ENCODE results near the gene CHST10.
"Not testable (repeated sequence)": the region's sequence is repeated elsewhere in the genome, so short reads cannot be mapped to it uniquely, and the experiment has no call there.

Gene CHST10

DNA sequence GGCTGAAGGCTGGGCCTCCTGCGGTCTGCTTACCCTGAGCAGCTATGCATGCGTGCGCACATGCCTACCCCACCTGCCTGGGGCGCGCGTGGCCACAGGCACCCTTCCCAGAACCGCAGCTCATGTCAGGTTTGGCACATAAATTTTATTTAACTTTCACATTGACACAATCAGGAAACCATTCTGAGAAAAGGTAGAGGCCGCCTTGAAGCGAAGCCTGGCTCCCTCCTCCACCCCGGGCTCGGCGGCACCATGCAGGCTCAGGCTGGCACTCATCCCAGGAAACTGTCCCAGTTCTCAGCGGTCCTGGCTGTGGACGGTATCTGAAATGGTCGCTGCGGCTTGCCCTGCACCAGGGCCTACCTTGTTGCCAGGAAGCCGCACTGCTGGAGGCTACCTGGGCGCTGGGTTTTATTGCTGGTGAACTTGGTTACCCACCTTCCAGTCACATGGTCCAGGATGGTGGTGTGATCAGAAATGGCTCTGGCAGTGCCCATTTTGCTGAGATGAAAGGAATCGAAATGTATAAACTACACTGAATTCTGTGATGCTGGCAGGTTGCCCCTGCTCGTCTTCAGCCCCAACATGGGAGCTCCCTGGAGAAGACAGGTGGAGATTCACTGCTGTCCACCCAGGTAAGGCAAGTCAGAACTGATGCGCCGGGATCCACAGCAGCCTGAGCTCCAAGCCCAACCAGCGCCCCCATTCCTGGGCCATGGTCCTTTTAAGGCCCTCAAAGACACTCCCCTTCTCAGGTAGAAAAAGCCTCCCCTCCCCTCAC, 25.5 kb downstream of the CHST10 start:
- DNase-seq: no peak

DNA sequence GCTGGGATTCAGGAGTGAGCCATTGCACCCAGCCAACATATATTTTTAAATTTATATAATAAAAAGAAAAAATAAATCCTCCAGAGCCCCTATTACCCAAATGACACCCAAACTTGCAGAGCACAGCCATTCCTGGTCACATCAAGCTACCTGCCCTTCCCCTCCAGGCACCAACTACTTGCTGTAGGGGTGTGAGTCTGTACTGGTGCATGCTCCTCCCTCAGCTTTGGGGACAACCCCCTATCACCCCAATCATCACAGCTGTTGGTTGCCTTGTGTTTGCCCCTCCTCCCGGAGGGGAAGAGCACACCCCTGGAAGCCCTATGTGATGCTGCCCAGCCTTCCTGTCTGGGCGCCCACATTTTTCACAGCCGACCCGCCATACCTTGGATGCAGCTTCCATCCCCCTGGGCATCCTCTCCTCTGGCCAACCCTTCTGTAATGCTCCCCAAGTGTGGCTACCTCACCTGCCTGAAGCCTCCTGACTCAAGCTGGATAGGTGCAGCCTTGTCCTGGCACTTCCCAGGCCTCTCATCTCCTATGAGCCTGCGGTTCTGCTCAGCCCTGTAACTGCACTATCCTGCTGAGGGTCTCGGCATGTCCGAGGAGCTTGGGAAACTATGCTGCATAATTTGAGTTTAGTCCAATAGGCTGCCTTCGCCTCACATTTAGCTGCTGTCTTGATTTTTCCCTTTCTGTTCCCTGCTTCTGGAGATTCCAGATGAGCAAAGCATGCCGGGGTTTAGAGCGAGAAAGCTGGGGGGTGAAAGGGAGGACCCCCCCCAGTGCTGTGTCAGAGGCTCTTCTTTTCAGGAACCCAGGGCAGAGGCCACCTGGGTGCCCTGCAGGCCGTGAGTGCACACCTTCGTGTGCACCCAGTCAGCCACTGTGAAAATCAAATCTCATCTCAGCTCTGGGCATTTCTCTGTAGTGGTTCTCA, 27.2 kb downstream of the CHST10 start:
- DNase-seq: no peak

DNA sequence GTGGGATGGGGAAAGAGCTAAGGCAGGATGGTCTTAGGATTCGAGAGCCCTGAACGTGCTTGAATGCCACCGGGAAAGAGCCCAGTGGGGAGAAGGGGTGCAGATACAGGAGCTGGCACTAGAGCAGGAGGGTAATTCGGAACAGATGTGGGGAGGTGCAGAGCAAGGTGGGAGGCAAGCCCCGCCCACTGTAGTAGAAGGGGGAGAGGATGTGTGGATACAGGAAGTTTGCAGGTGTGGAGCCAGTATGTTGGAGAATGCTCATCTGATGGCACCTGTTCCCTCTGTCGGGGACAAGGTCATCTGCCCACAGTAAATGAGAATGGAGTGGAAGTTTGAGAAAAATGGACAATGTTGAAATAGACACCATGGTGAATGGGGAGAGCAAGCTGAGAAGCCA, 28.8 kb downstream of the CHST10 start:
- no peak for DNase-seq

DNA sequence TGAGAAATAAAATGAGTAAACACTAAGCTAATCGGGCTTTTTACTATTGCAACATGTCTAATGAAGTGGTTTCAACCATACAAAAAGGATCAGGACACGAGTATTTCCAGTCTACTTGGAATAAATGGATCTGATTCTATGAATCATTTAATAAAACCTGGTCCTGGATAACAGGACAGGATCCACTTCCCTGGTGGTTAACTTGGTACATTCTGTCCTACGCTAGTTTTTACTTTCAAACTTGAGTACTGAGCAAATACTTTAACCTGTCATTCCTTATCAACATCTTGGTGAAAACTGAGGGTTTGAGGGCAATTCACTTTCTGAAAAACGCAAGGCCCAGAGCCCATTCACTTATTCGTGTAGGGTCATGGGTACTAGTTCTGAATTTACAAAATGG, 33.5 kb downstream of the CHST10 start:
- no peak for DNase-seq

DNA sequence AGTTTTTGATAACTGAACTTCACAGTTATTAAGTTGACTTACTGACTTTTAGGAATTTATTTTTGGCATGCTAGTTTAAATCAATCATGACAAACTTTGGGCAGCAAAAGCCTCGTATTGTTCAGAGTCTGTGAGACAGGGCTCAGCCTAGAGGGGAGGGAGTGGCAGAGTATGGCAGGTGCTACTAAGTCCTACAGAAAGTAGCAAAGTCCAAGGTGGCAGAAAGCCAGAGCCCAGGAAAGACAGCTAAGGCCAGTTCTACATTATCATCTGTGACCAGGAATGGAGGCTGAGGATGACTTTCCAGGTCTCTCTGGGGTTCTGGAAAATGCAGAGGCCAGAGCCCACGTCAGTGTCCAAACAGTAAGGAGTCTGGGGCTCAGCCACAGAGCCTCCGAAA, 34.2 kb downstream of the CHST10 start:
- DNase-seq: no peak

DNA sequence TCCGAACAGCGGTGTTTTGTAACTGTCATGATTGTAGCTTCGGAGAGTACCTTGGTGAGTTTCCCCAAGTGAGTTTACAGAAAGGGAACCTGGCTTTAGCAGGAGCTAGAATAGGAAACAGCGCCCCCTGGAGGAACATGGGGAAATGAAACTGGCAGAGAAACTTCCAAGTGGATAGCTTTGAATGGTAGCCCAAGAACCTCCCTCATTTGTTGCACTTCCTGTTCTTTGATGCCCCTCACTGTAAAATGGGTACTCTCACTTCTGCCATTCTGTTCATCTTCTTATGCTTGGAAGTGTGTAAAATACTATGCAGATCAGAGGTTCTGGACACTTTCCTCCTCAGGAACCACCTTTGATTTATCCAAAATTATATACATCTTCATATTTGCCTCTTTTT, 36.2 kb downstream of the CHST10 start:
- peak; percentile 64 for DNase-seq

DNA sequence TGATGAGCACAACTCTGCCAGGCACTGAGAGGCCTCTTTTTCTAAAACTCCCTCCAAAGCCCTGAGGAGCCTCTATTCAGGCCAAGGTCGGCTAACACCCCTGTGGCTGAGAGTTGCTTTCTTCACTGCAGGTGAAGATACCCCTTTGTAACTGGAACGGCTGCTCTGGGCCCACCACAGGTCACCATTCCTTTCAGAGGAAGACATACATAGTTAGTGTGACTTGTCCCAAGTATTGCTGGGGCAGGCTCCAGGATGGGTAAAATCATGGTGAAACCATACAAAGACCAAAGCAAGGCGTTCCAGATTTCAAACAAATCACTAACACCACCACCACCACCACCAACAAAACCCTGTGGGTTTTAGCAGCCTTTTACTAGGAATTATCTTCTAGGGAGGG, 36.8 kb downstream of the CHST10 start:
- no peak for DNase-seq

DNA sequence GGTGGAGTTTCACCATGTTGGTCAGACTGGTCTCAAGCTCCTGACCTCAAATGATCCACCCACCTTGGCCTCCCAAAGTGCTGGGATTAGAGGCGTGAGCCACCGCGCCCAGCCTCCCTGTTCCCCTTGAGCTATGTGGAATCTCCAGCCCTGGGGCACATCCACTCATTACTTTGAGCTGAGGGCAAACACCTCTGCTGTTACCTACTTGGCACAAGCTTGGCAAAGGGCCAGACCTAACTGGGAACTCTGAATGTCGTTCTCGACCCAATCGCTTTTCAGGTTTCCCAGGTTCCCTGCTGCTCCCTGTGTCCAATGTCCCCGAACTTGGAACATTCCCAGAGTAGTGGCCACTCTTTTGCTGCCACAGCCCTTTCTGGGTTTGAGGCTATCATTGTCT, 40.6 kb downstream of the CHST10 start:
- DNase-seq: peak; percentile 4

DNA sequence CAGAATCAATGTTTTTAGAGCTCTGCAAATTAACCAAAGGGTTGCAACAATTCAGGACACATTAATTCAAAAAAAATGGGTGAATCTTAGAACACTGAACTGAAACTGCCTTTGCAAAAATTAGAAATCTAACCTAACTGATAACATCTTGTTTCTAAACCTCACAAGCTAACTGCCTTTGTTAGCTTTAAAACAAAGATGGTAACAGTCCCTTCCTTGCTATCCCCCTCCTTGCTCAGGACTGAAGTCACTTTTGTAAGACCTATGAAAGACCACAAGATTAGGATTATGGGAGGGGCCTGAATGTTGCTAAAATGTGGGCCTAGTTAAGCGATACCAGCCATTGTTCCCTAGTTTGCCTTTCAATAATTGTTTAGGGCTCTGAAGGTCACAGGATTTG, 50.3 kb downstream of the CHST10 start:
- no peak for DNase-seq

DNA sequence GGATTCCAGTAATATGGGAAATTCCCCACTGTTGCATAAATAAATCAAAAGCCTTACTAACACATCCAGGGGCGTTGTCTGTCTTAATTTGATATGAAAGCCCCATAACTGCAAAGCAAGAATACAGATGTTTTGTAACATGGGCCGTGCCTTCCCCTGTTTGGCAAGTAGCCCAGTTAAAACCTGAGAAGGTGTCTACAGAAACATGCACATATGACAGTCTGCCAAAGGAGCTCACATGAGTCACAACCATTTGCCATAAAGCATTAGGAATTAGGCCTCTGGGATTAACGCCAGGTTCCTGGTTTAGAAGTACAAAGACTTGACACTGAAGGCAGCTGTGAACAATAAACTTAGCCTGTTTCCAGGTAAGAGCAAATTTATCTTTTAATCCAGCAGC, 52.0 kb downstream of the CHST10 start:
- no peak for DNase-seq

DNA sequence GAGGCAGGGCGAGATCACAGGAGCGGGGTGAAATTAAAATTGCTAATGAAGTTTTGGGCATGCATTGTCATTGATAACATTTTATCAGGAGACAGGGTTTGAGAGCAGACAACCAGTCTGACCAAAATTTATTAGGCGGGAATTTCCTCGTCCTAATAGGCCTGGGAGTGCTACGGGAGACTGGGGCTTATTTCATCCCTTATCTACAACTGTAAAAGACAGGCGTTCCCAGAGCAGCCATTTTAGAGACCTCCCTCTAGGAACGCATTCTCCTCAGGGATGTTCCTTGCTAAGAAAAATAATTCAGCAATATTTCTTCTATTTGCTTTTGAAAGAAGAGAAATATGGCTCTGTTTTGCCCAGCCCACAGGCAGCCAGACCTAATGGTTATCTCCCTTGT, 55.2 kb downstream of the CHST10 start:
- DNase-seq: not testable (repeated sequence)

DNA sequence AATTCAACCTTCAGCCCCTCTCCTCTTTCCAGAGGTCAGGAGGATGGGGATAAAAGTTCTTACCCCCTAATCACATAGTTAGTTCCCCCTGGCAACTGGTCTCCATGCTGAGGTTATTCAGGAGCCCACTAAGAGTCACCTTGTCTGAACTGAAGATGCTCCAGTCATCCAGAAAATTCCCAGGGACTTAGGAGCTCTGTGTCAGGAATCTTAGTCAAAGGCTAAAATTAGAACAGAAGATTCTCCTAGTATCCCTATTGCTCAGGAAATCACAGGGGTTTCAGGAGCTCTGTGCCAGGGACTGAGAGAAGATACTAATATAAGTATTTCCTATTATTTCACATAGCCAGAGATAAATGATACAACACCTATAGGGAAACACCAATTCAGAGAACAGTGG, 57.9 kb downstream of the CHST10 start:
- no peak for DNase-seq

DNA sequence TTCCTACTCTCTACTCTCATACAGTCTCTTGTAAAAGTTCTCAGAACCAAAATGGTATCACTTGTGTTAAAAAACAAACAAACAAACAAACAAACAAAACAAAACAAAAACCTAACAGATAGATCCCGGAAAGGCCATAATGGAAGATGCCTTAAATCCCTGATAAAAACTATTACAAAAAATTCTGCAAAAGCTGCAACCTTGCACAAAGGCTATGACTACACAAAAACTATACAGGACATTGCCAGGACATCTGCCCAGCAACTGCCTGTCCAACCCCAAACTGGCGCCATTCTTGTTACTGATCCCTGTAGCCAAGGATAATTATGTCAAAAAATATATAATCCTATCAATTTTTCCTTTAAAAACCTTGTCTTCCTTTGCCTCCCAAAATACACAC, 58.9 kb downstream of the CHST10 start:
- no peak for DNase-seq

DNA sequence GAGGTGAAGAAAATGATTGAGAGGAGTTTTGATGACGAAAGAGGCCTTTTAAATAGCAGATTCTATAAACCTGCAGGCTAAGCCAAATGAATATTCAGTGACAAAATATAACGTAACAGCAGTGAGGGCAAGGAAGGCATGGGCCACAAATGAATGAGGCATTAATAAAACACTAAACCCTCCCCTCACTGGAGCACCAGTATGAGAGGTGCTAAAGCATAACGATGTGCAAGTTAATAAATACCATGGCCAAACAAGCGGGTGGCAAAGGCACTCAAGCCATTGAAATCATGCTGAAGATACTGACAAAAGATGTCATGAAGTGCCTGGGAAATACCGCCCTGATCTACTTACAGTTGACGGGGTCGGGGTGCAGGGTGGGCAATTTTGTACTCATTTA, 64.9 kb downstream of the CHST10 start:
- DNase-seq: no peak

DNA sequence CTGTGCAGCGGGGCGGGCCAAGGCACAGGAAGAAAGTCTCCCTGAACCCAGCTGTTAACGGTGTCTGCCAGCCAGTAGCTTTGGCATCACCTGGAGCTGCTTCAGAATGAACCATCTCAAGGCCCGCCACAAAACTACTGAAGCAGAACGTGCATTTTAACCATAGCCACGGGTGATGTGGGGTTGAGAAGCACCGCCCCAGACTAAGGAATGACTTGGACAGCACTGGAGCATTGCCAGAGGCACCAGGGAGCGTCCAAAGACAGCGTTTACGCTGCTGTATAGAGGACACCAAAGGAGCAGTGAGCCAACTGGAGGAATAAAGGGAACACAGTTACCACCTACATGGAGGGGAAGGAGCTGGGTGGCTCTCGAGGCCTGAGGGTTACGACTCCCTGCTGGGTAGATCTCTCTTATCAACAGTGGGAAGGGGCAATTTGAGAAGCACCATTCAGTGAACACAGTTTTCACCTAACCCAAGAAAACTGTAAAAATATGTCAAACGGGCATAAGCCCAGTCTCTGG, 66.7 kb downstream of the CHST10 start:
- no peak for DNase-seq

DNA sequence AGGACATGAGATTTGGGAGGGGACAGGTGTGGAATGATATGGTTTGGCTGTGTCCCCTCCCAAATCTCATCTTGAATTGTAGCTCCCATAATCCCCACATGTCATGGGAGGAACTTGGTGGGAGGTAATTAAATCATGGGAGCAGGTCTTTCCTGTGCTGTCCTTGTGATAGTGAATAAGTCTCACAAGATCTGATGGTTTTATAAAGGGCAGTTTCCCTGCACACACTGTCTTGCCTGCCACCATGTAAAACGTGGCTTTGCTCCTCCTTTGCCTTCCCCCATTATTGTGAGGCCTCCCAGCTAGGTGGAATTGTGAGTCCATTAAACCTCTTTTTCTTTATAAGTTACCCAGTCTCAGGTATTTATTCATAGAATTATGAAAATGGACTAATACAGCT, 72.3 kb downstream of the CHST10 start:
- not testable (repeated sequence) for DNase-seq

DNA sequence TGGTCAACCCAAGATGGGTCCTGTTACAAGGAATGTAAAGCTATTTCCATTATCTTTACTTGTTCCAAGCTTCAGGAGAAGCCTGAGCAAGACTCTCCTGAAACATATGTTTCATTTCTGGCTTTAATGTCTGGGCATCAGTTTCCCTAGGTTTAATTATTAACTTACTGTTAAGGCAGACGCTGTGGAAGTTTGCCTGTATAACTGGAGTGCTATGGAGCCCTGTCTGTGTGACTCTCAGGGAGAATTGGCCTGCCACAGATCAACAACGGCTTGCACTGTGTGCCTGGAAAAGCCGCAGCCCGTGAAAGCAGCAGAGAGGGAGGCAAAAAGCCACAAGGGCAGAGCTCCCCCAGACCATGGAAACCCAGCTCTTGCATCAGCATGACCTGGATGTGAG, 73.0 kb downstream of the CHST10 start:
- no peak for DNase-seq

DNA sequence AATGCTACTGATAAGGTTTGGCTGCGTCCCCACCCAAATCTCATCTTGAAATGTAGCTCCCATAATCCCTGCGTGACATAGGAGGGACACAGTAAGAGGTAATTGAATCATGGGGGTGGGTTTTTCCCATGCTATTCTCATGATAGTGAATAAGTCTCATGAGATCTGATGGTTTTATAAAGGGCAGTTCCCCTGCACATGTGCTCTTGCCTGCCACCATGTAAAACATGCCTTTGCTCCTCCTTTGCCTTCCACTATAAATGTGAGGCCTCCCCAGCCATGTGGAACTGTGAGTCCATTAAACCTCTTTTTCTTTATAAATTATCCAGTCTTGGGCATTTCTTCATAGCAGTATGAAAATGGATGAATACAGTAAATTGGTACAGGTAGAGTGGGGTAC, 75.0 kb downstream of the CHST10 start:
- not testable (repeated sequence) for DNase-seq

All from NCI-H510A treated with DMSO at 0.1 percent for 48 hours (cell line).